Transverse colon (tissue), 4 donors: ENCODE data around the gene SEC24B. TPM values are rescaled to one million over a fixed set of nuclear protein-coding genes. Genes with fewer than 3 reads are reported as not detected.

Experiments used
- DNase-seq: peaks from one replicate; pipeline ENCODE4 v3.0.0-alpha.2; 2019
- H3K27ac ChIP-seq, 4 donors: fragments of 200-600 bp; sonication (generic); 2 replicates each; pipeline ENCODE4 v1.5.1; 2016 to 2018; ENCODE audit warnings: inconsistent platforms in 4 of 4
- H3K27me3 ChIP-seq: fragments of 200-600 bp; sonication (generic); 2 replicates; pipeline ENCODE4 v1.5.1; 2017; ENCODE audit warnings: inconsistent platforms
- H3K36me3 ChIP-seq, 4 donors: fragments of 200-600 bp; sonication (generic); 2 replicates each; pipeline ENCODE4 v1.5.1; 2017 to 2019; ENCODE audit warnings: inconsistent platforms in 4 of 4
- H3K4me1 ChIP-seq, 4 donors: fragments of 200-600 bp; sonication (generic); 2 replicates each; pipeline ENCODE4 v1.5.1; 2017 to 2020; ENCODE audit warnings: inconsistent platforms in 4 of 4
- H3K4me3 ChIP-seq, 4 donors: fragments of 200-600 bp; sonication (generic); 1 replicate in 1 of 4; 2 replicates in 3 of 4; pipeline versions ENCODE4 v1.5.1 to v1.6.1; 2017 to 2019; ENCODE audit warnings: inconsistent platforms in 4 of 4
- H3K9me3 ChIP-seq, 2 donors: fragments of 200-600 bp; sonication (generic); 2 replicates each; pipeline ENCODE4 v1.5.1; 2017 to 2019; ENCODE audit warnings: inconsistent platforms in 2 of 2
- EP300 ChIP-seq: sonication (generic); formaldehyde crosslinking; IDR thresholded peaks from one replicate; pipeline ENCODE4 v1.6.1; 2017; ENCODE audit warnings: antibody characterized with exemption, low read depth
- POLR2A ChIP-seq: fragments of 450-650 bp; IDR thresholded peaks from one replicate; pipeline ENCODE4 v1.6.1; 2016; ENCODE audit warnings: antibody characterized with exemption, mild to moderate bottlenecking, moderate library complexity
- POLR2AphosphoS5 ChIP-seq, 3 donors: sonication (generic); formaldehyde crosslinking; IDR thresholded peaks; one replicate each; pipeline ENCODE4 v1.6.1; 2016; ENCODE audit warnings: antibody characterized with exemption in 3 of 3
- WGBS, 2 donors: methylation state at CpG; one replicate each; pipeline ENCODE4 v1.1.5; 2018; ENCODE audit warnings: low coverage in 1 of 2; 5-methylcytosine and 5-hydroxymethylcytosine counted together
- in situ Hi-C, 4 donors: fragments of 200-750 bp; cut with MboI; loops; one replicate each; pipeline versions ENCODE4 v1.15.0 to v1.15.1; 2017; ENCODE audit warnings: low sequenced_read_pairs in 3 of 4, low pct_ligation_motif_present in 1 of 4, low pct_unique_long_range_greater_than_20kb in 1 of 4
- intact Hi-C: fragments of 100-400 bp; cut with DNase I; formaldehyde crosslinking; loops from one replicate; pipeline ENCODE4 v1.15.1; 2023; ENCODE audit warnings: low total_unique reads
- total RNA-seq, 4 donors: library from RNA; depleted of rRNA; stranded (reverse); fragments of >200 nt; gene quantifications; one replicate each; pipeline ENCODE4 v1.1.0, GENCODE V29; 2016
- TF ChIP-seq, protein P1 (sequence below), 5 experiments: fragments of 200-600 bp in 3 of 5; fragments of 450-650 bp in 2 of 5; sonication (generic) in 3 of 5; IDR thresholded peaks; 1 replicate in 2 of 5; 2 replicates in 3 of 5; pipeline ENCODE4 v1.5.1; 2016 to 2017; ENCODE audit warnings: antibody characterized with exemption in 5 of 5, inconsistent platforms in 3 of 5, mild to moderate bottlenecking in 2 of 5, moderate library complexity in 1 of 5

The SEC24B gene
- total RNA-seq, 4 donors from 2014 or later = 14.3 to 44.1 (median 35.4) TPM

- no peaks in the 10 kb centered on the region for H3K9me3 ChIP-seq
- no peaks in the 10 kb centered on the region for H3K4me1 ChIP-seq
- H3K27me3 ChIP-seq = no peaks in the 10 kb centered on the region
- no peak overlapping the region for H3K4me3 ChIP-seq
- H3K27ac ChIP-seq = no peak overlapping the region
- in situ Hi-C loops = no loop called here
- intact Hi-C loops = no loop called here
- H3K36me3 ChIP-seq = no peaks in the 10 kb centered on the region
- TF ChIP-seq EP300 (no peak), POLR2AphosphoS5 (IDR thresholded peaks at IDR 0.05) (no peak), POLR2A (no peak)
- TF ChIP-seq, protein P1, sequence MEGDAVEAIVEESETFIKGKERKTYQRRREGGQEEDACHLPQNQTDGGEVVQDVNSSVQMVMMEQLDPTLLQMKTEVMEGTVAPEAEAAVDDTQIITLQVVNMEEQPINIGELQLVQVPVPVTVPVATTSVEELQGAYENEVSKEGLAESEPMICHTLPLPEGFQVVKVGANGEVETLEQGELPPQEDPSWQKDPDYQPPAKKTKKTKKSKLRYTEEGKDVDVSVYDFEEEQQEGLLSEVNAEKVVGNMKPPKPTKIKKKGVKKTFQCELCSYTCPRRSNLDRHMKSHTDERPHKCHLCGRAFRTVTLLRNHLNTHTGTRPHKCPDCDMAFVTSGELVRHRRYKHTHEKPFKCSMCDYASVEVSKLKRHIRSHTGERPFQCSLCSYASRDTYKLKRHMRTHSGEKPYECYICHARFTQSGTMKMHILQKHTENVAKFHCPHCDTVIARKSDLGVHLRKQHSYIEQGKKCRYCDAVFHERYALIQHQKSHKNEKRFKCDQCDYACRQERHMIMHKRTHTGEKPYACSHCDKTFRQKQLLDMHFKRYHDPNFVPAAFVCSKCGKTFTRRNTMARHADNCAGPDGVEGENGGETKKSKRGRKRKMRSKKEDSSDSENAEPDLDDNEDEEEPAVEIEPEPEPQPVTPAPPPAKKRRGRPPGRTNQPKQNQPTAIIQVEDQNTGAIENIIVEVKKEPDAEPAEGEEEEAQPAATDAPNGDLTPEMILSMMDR (IDR thresholded peaks at IDR 0.05) = no peak
- DNase-seq = no peak
Observed at GRCh38 chr4:109390115-109390768, 43.4 kb upstream of the SEC24B start.

DNA sequence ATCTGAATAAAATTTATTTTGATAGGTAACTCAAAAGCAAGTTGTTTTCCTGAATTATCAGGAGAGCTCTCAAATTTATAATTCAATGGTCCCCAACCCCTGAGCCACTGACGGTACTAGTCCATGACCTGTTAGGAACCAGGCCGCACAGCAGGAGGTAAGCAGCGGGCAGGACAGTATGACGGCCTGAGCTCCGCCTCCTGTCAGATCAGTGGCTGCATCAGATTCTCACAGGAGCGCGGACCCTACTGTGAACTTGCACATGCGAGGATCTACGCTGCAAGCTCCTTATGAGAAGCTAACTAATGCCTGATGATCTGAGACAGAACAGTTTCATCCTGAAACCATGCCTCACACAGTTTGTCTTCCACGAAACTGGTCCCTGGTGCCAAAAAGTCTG is 37.9 kb upstream of the SEC24B start:
- H3K36me3 ChIP-seq = no peaks in the 10 kb centered on the region
- TF ChIP-seq, protein P1 (IDR thresholded peaks at IDR 0.05) = no peak
- TF ChIP-seq POLR2A (no peak), EP300 (no peak), POLR2AphosphoS5 (IDR thresholded peaks at IDR 0.05) (no peak)
- in situ Hi-C loops (no loop called here), intact Hi-C loops (no loop called here)
- no peak overlapping the region for H3K4me3 ChIP-seq
- no peaks in the 10 kb centered on the region for H3K27me3 ChIP-seq
- H3K4me1 ChIP-seq = no peaks in the 10 kb centered on the region
- H3K27ac ChIP-seq = no peak overlapping the region
- WGBS, 2 donors = 79 to 100% methylated on average over 2 to 10 of the region's 10 CpGs
- no peak for DNase-seq
- no peaks in the 10 kb centered on the region for H3K9me3 ChIP-seq

- H3K4me1 ChIP-seq = no peaks in the 10 kb centered on the region
- no peak overlapping the region for H3K4me3 ChIP-seq
- H3K27me3 ChIP-seq = no peaks in the 10 kb centered on the region
- intact Hi-C loops = no loop called here
- WGBS, 2 donors = 92 to 93% methylated on average over 1 of the region's 1 CpG
- TF ChIP-seq POLR2AphosphoS5 (IDR thresholded peaks at IDR 0.05) = no peak
- TF ChIP-seq, protein P1 (IDR thresholded peaks at IDR 0.05) = no peak
- no peak for TF ChIP-seq POLR2A
- no peak for TF ChIP-seq EP300
- no peaks in the 10 kb centered on the region for H3K9me3 ChIP-seq
- H3K36me3 ChIP-seq = no peaks in the 10 kb centered on the region
- in situ Hi-C loops = no loop called here
- no peak for DNase-seq
- no peak overlapping the region for H3K27ac ChIP-seq
Observed at GRCh38 chr4:109398928-109399327, 34.7 kb upstream of the SEC24B start.

DNA sequence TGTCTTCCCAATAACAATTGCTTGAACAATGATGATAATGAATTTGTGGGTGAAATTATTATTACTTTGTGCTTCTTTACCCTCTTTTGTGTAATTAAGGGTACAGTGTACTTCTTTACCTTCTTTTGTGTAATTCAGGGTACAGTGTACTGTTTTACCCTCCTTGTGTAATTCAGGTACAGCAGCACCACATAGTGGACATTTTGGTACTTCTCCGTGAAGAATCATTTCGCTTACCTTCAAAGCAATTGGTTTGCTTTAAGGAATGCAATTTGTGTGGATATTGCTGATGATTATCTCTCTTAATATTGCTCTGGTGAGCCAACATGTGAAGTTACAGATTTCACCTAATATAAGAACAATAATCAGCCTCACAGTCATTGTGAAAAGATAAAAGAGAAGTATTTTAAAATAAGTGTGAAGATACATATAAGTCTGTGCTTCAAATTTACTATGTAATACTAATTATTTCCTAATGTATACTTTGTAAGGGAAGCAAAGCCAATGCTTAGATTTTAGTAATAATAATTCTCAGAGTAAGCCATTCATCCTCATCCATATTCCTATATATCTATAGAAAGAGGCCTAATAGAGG is 27.2 kb upstream of the SEC24B start:
- H3K9me3 ChIP-seq = no peaks in the 10 kb centered on the region
- intact Hi-C loops = no loop called here
- H3K4me1 ChIP-seq = no peaks in the 10 kb centered on the region
- H3K36me3 ChIP-seq = no peaks in the 10 kb centered on the region
- TF ChIP-seq, protein P1 (IDR thresholded peaks at IDR 0.05) = peak; percentile 43 to 63 (median 54)
- no peak for TF ChIP-seq POLR2AphosphoS5 (IDR thresholded peaks at IDR 0.05)
- H3K4me3 ChIP-seq = no peak overlapping the region
- H3K27me3 ChIP-seq = no peaks in the 10 kb centered on the region
- 4 to 9% methylated on average over 2 of the region's 2 CpGs for WGBS, 2 donors
- in situ Hi-C loops = loop anchor here in 3 of 4 donors (25.0 kb wide), 3 partner anchors 556 to 1106 kb away; no protein-coding TSS in a partner anchor
- DNase-seq = no peak
- no peak overlapping the region for H3K27ac ChIP-seq
